Measurements from ENCODE around the gene KRT3.

DNA sequence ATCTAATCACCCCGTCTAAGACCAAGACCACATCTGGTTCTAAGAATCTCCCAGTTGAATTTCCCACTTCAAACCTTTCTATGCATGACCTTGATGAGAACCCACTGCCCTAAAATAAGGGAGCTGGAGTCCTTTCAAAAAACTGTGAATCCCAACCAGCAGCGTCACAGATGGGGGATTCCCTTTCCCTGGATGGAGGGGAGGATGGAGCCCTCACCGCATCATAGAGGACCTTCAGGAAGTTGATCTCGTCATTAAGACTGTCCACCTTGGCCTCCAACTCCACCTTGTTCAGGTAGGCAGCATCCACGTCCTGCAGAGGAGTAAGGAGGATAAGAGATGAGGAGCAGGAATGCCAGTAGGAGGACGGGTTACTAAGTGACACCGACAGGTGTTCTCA is 13.2 kb upstream of the KRT3 start:
- TF ChIP-seq, protein P1, sequence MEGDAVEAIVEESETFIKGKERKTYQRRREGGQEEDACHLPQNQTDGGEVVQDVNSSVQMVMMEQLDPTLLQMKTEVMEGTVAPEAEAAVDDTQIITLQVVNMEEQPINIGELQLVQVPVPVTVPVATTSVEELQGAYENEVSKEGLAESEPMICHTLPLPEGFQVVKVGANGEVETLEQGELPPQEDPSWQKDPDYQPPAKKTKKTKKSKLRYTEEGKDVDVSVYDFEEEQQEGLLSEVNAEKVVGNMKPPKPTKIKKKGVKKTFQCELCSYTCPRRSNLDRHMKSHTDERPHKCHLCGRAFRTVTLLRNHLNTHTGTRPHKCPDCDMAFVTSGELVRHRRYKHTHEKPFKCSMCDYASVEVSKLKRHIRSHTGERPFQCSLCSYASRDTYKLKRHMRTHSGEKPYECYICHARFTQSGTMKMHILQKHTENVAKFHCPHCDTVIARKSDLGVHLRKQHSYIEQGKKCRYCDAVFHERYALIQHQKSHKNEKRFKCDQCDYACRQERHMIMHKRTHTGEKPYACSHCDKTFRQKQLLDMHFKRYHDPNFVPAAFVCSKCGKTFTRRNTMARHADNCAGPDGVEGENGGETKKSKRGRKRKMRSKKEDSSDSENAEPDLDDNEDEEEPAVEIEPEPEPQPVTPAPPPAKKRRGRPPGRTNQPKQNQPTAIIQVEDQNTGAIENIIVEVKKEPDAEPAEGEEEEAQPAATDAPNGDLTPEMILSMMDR (IDR thresholded peaks at IDR 0.05; ENCODE audit: insufficient read depth, low read length, poor library complexity, severe bottlenecking): no peak
- TF ChIP-seq EZH2phosphoT487 (conservative IDR thresholded peaks at IDR 0.05; ENCODE audit: low read length): no peak

All from SU-DHL-6 (cell line).